Astrocyte of the spinal cord (primary cell): ENCODE measurements around the gene ZSCAN22.

Experiments used
- DNase-seq: peaks from one replicate; pipeline ENCODE4 v3.0.0; 2011; ENCODE audit warnings: low read depth, low spot score
- H3K4me3 ChIP-seq: 2 replicates; pipeline ENCODE4 v1.5.1; 2011; ENCODE audit warnings: low read depth, mild to moderate bottlenecking, low read length, moderate library complexity
- CTCF ChIP-seq: IDR thresholded peaks from 2 replicates; pipeline ENCODE4 v1.5.1; 2012; ENCODE audit warnings: low read depth, mild to moderate bottlenecking, low read length, inconsistent platforms
- in situ Hi-C: cut with HindIII; loops from 2 replicates; pipeline ENCODE4 v1.10.0; 2017; ENCODE audit warnings: low sequenced_read_pairs

Gene ZSCAN22

GRCh38 chr19:58284199-58284598 lies 42.6 kb upstream of the ZSCAN22 start:
- in situ Hi-C loops = no loop called here
- no peak for DNase-seq
- no peak overlapping the region for H3K4me3 ChIP-seq
- TF ChIP-seq CTCF = no peak

GRCh38 chr19:58291943-58292342 lies 34.9 kb upstream of the ZSCAN22 start:
- no peak for DNase-seq
- in situ Hi-C loops = no loop called here
- no peak overlapping the region for H3K4me3 ChIP-seq
- no peak for TF ChIP-seq CTCF

- no peak overlapping the region for H3K4me3 ChIP-seq
- no peak for DNase-seq
- in situ Hi-C loops = no loop called here
- no peak for TF ChIP-seq CTCF
Observed at GRCh38 chr19:58294743-58295374, 31.9 kb upstream of the ZSCAN22 start.

- H3K4me3 ChIP-seq = no peak overlapping the region
- in situ Hi-C loops = no loop called here
- TF ChIP-seq CTCF = no peak
- DNase-seq = no peak
Observed at GRCh38 chr19:58296104-58296503, 30.7 kb upstream of the ZSCAN22 start.

GRCh38 chr19:58300620-58301019 lies 26.2 kb upstream of the ZSCAN22 start:
- TF ChIP-seq CTCF = no peak
- no peak for DNase-seq
- in situ Hi-C loops = no loop called here
- no peak overlapping the region for H3K4me3 ChIP-seq

- no peak overlapping the region for H3K4me3 ChIP-seq
- no peak for TF ChIP-seq CTCF
- in situ Hi-C loops = no loop called here
Observed at GRCh38 chr19:58304255-58304654, 22.5 kb upstream of the ZSCAN22 start.

GRCh38 chr19:58304748-58305064 lies 22.1 kb upstream of the ZSCAN22 start:
- peak overlapping the region; percentile 94 for H3K4me3 ChIP-seq
- no peak for DNase-seq
- TF ChIP-seq CTCF = no peak
- in situ Hi-C loops = no loop called here

More at GRCh38 chr19:58304255-58304654, 22.5 kb upstream of the ZSCAN22 start:
- no peak for DNase-seq
